IPS-NIHi7 (cell line): Measurements from ENCODE around the gene PFKFB4.

Experiments used
- DNase-seq: peaks from one replicate; pipeline ENCODE4 v3.0.0; 2012; ENCODE audit warnings: mixed read lengths; ENCODE audit errors: extremely low spot score

PFKFB4 gene

GRCh38 chr3:48585411-48585810 lies 28.8 kb upstream of the PFKFB4 start:
- DNase-seq: no peak

DNA sequence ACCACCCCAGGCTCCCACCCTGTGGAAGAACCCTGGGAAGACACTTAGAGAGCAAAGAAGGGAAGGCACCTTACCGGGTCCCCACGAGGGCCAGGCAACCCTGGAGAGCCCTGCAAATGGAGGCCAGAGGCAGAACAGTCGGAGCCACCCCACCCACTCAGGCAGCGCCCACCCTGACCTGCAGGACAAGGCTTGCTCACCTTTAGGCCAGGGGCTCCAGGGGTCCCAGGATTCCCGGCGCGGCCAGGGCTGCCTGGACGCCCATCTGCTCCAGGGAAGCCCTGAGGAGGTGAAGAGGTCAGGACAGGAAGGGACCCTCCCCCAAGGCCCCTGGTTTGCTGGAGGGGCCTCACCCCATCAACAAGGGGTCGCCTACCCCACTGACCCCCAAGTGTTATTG lies 28.2 kb upstream of the PFKFB4 start:
- DNase-seq: no peak

GRCh38 chr3:48581621-48582481 lies 25.2 kb upstream of the PFKFB4 start:
- no peak for DNase-seq

GRCh38 chr3:48576647-48577046 lies 20.0 kb upstream of the PFKFB4 start:
- no peak for DNase-seq

GRCh38 chr3:48575366-48575765 lies 18.8 kb upstream of the PFKFB4 start:
- DNase-seq: no peak

DNA sequence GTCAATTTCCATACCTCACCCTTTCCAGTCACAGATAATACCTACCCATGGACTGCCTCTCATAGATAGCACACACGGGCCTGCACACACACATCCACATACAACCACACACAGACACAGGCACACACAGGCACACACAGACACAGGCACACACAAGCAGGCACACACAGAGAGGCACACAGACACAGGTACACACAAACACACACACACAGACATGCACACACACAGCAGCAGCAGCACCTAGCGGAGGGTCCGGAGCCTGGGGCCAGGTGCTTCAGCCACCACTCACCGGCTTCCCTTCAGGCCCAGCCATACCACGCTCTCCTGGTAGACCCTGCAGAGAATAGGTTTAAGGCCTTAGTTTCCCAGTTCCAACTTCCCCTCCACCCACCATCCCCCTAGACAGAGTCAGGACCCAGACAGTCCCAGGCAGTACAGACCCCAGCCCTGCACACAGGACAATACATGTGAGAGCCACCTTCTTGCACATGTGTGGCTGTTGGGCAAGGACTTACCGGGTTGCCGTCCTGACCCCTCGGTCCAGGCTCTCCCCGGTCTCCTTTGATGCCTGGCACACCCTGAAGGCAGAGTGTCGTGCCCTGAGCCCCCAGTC lies 17.5 kb upstream of the PFKFB4 start:
- no peak for DNase-seq

DNA sequence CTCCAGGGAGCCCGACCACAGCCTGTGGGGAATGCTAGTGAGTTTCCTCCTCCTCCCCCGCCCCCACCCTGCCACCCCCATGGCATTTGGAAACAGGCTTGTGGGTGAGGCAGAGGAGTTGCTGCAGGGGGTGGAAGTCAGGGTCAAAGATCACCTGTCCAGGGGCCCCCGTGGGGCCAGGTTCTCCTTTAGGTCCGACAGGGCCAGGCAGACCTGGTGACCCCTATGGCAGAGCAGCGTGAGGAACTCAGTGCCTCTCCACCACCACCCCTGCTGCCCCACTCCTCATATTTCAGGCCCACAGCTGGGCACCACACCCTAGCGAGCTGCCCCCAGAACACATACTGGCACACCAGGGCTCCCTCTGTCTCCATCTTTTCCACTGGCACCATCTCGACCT lies 15.9 kb upstream of the PFKFB4 start:
- DNase-seq: no peak

GRCh38 chr3:48571938-48572337 lies 15.3 kb upstream of the PFKFB4 start:
- no peak for DNase-seq

- DNase-seq: no peak
Observed at GRCh38 chr3:48569808-48570450, 13.3 kb upstream of the PFKFB4 start.

DNA sequence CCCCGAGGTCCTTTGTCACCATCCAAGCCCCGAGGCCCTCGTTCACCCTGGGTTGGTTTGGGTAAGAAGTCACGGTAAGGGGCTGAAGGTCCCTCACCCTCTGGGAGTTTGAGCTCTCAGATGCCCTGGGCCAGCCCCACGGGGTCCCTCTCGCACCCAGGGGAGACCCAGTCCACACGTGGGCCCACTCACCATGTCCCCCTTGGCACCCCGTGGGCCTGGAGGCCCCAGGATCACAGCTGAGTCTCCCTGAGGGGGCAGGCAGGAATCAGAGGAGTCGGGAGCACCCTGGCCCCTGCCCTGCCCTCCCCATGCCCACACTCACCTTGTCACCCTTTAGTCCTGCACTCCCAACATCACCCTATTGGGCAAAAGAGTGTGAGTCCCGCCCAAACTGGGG lies 12.8 kb upstream of the PFKFB4 start:
- DNase-seq: no peak

DNA sequence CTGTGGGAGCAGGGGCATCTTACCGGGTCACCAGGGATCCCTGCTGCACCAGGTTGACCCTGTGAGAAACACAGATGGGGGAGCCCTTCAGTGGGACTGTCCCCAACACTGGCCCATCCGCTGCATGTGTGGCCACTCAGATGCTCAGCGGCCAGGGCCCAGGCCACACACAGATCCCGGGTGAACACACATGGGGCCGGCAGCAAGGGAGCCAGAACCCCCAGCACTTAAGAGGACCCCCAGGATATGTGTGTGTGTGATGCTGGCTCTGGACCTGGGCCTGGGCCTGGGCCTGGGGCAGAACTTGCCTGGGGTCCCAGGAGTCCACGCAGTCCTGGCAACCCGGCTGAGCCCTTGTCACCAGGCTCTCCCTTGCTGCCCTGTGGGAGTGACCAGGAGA lies 11.9 kb upstream of the PFKFB4 start:
- no peak for DNase-seq

DNA sequence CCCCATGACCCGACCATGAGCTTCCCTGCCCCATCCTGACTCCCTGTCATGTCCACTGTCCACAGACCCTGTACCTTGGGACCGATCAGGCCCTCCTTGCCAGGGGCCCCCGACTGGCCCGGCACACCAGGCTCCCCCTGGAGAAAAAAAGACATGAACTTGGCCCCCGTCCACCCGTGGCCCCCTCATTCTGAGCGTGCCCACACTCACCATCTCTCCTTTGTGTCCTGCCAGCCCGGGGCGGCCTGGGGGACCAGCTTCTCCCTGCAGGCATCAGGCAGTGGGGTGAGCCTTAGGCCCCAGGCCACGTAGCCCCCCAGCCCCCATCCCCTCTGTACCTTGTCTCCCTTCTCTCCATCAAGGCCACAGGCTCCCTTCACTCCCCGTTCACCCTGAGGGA lies 10.9 kb upstream of the PFKFB4 start:
- no peak for DNase-seq

GRCh38 chr3:48567090-48567489 lies 10.5 kb upstream of the PFKFB4 start:
- DNase-seq: no peak

- no peak for DNase-seq
Observed at GRCh38 chr3:48566401-48566760, 9.8 kb upstream of the PFKFB4 start.

DNA sequence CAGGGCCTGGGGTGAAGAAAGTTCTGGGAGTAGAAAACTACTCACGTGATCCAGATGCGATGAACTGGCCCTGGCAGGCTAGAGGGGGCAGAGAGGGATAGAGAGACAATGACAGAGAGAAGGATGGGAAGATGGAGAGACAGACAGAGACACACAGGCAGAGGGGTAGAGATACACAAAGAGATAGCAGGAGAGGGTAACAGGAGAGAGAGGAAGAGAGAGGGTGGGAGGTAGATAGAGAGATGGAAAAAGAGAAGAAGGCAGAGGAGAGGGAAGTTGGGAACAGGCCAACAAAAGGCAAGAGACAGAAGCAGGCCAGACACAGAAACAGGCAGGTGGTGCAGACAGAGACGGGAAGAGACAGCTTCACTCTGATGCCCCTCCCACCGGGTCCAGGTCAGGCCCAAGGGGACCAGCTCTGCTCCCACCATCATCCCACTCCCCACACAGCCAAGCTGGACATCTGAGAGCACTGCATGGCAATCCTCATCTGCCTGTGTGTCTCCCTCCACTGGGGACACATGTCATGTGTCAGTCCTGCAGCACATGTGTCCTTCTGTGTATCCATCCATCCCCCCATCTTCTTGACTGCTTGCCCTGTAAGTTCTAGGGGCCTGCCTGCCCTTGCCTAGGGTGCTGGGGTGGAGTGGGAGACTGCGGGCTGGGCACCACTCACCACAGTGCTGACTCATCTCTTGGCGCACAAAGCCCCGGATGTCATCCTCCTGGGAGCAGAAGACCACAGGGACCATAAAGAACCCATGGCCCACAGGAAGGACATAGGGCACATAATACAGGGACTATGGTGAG lies 9.2 kb upstream of the PFKFB4 start:
- DNase-seq: no peak

DNA sequence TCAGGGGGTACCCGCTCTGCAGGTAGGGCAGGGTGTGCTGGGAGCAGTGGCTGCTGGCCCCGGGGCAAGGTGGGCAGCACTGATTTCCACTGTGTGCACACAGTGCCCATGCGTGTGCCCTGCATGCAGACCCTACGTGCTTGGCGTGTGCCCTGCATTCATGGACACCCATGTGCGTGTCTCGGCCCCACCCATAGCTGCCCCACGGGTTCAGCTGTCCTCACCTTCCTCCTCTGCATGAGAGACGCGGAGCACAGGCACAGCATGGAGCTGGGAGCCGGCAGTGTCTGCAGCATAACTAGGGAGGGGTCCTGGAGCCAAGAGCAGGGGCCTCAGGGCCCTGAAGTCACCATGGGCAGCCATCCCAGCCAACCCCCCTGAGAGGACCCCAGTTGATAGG lies 8.6 kb upstream of the PFKFB4 start:
- no peak for DNase-seq

DNA sequence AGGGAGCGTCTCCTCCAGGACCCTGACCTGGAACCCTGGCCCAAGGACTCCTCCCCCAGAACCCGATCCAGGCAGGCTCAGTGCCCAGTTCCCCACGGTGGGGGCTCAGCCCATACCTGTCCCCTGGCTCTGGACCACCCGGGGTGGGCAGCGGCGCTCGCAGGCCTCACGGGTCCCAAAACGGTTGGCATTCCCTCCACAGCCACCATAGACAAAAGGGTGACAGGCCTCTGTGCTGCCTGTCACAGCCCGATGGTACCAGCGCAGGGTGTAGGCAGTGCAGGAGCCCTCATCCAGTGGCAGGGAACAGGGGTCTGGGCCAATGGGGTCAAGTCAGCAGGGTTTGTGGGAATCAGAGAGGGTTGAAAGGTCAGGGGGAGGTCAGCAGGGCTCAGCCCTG lies 8.1 kb upstream of the PFKFB4 start:
- DNase-seq: no peak

- DNase-seq: no peak
Observed at GRCh38 chr3:48564022-48564421, 7.4 kb upstream of the PFKFB4 start.

GRCh38 chr3:48563382-48563918 lies 6.8 kb upstream of the PFKFB4 start, which contains the start of gene UCN2:
TSS of gene UCN2 (minus strand) at chr3:48563781. CDS start at chr3:48563124, 657 bp downstream.
- no peak for DNase-seq

GRCh38 chr3:48562367-48563095 lies 5.9 kb upstream of the PFKFB4 start:
- no peak for DNase-seq
